H9 (cell line): ENCODE measurements around the gene BDH1. TPM values are rescaled to one million over a fixed set of nuclear protein-coding genes. Genes with fewer than 3 reads are reported as not detected.

Source experiments
- DNase-seq: peaks from one replicate; pipeline ENCODE4 v3.0.0-alpha.2; 2017
- H2AFZ ChIP-seq: one replicate; pipeline ENCODE4 v1.6.1; 2013; ENCODE audit warnings: mild to moderate bottlenecking, low read length, control low read depth, moderate library complexity
- H2AK5ac ChIP-seq: 2 replicates; pipeline ENCODE4 v1.6.1; 2013; ENCODE audit warnings: low read length, control low read depth, mixed read lengths; ENCODE audit not compliant: insufficient read length
- H2BK120ac ChIP-seq: one replicate; pipeline ENCODE4 v1.6.1; 2013; ENCODE audit warnings: low read depth, mild to moderate bottlenecking, low read length, control low read depth, inconsistent platforms; ENCODE audit not compliant: poor library complexity, severe bottlenecking
- H2BK12ac ChIP-seq: 2 replicates; pipeline ENCODE4 v1.6.1; 2013; ENCODE audit warnings: low read length, control low read depth, mixed read lengths, low read depth; ENCODE audit not compliant: insufficient read length
- H2BK15ac ChIP-seq: 2 replicates; pipeline ENCODE4 v1.6.1; 2013; ENCODE audit warnings: low read depth, low read length, control low read depth
- H2BK20ac ChIP-seq: one replicate; pipeline ENCODE4 v1.6.1; 2013; ENCODE audit warnings: low read depth, mild to moderate bottlenecking, low read length, control low read depth, inconsistent platforms; ENCODE audit not compliant: poor library complexity, severe bottlenecking
- H2BK5ac ChIP-seq: 2 replicates; pipeline ENCODE4 v1.6.1; 2013; ENCODE audit warnings: low read length, control low read depth, mixed read lengths; ENCODE audit not compliant: insufficient read length
- H3K14ac ChIP-seq: 2 replicates; pipeline ENCODE4 v1.6.1; 2013; ENCODE audit warnings: low read length, control low read depth; ENCODE audit not compliant: insufficient read depth
- H3K18ac ChIP-seq: 2 replicates; pipeline ENCODE4 v1.6.1; 2013; ENCODE audit warnings: low read depth, mild to moderate bottlenecking, mixed read lengths, low read length, control low read depth; ENCODE audit not compliant: insufficient read length
- H3K23ac ChIP-seq: 2 replicates; pipeline ENCODE4 v1.6.1; 2013; ENCODE audit warnings: low read length, control low read depth, mixed read lengths, low read depth; ENCODE audit not compliant: insufficient read length
- H3K23me2 ChIP-seq: 2 replicates; pipeline ENCODE4 v1.6.1; 2013; ENCODE audit warnings: low read depth, mild to moderate bottlenecking, mixed read lengths, low read length, control low read depth; ENCODE audit not compliant: insufficient read length, poor library complexity, severe bottlenecking
- H3K27ac ChIP-seq: 2 replicates; pipeline ENCODE4 v1.5.1; 2013; ENCODE audit warnings: low read length, control low read depth, mixed read lengths, low read depth; ENCODE audit not compliant: insufficient read length
- H3K27me3 ChIP-seq: 2 replicates; pipeline ENCODE4 v1.6.1; 2013; ENCODE audit warnings: low read length, control low read depth, inconsistent platforms; ENCODE audit not compliant: insufficient read depth
- H3K4ac ChIP-seq: 2 replicates; pipeline ENCODE4 v1.6.1; 2013; ENCODE audit warnings: low read depth, mild to moderate bottlenecking, control low read depth, inconsistent platforms, low read length, moderate library complexity
- H3K4me1 ChIP-seq: 2 replicates; pipeline ENCODE4 v1.6.1; 2013; ENCODE audit warnings: low read length, control low read depth, inconsistent platforms; ENCODE audit not compliant: insufficient read depth
- H3K4me2 ChIP-seq: 2 replicates; pipeline ENCODE4 v1.6.1; 2013; ENCODE audit warnings: low read length, control low read depth, mixed read lengths; ENCODE audit not compliant: insufficient read length, insufficient read depth
- H3K56ac ChIP-seq: 2 replicates; pipeline ENCODE4 v1.6.1; 2013; ENCODE audit warnings: low read depth, mild to moderate bottlenecking, mixed read lengths, low read length, control low read depth; ENCODE audit not compliant: insufficient read length
- H3K79me1 ChIP-seq: 2 replicates; pipeline ENCODE4 v1.6.1; 2013; ENCODE audit warnings: low read depth, mild to moderate bottlenecking, moderate library complexity, low read length, control low read depth, inconsistent platforms; ENCODE audit not compliant: insufficient read depth, poor library complexity, severe bottlenecking
- H3K79me2 ChIP-seq: 2 replicates; pipeline ENCODE4 v1.6.1; 2013; ENCODE audit warnings: low read length, control low read depth, inconsistent platforms; ENCODE audit not compliant: insufficient read depth
- H3K9ac ChIP-seq: 2 replicates; pipeline ENCODE4 v1.6.1; 2013; ENCODE audit warnings: low read length, control low read depth, mixed read lengths; ENCODE audit not compliant: insufficient read length; ENCODE audit errors: extremely low read depth
- H3K9me3 ChIP-seq: one replicate; pipeline ENCODE4 v1.6.1; 2013; ENCODE audit warnings: low read depth, low read length, inconsistent platforms; ENCODE audit not compliant: control insufficient read depth
- H3T11ph ChIP-seq: one replicate; pipeline ENCODE4 v1.6.1; 2013; ENCODE audit warnings: mild to moderate bottlenecking, low read length, control low read depth, inconsistent platforms
- H4K20me1 ChIP-seq: one replicate; pipeline ENCODE4 v1.6.1; 2013; ENCODE audit not compliant: control insufficient read depth, insufficient read length, insufficient read depth
- H4K5ac ChIP-seq: 2 replicates; pipeline ENCODE4 v1.6.1; 2013; ENCODE audit warnings: low read depth, mild to moderate bottlenecking, mixed read lengths, low read length, control low read depth; ENCODE audit not compliant: insufficient read length
- H4K8ac ChIP-seq: replicated peaks from 2 replicates; pipeline ENCODE4 v1.6.1; 2013; ENCODE audit warnings: low read length, control low read depth, mixed read lengths, low read depth; ENCODE audit not compliant: insufficient read length
- H4K91ac ChIP-seq: 2 replicates; pipeline ENCODE4 v1.6.1; 2013; ENCODE audit warnings: low read depth, mild to moderate bottlenecking, moderate library complexity, mixed read lengths, low read length, control low read depth; ENCODE audit not compliant: insufficient read length
- H3K27ac Mint-ChIP-seq, 3 experiments: 2 replicates in 2 of 3; 3 replicates in 1 of 3; pipeline ENCODE4 v1.8.0; 2020 to 2021; ENCODE audit warnings: mixed read lengths in 3 of 3, mild to moderate bottlenecking in 1 of 3, moderate library complexity in 1 of 3
- H3K27me3 Mint-ChIP-seq: 2 replicates; pipeline ENCODE4 v1.8.0; 2021; ENCODE audit warnings: low read depth, mild to moderate bottlenecking, moderate library complexity, mixed read lengths
- H3K36me3 Mint-ChIP-seq, 3 experiments: 2 replicates in 2 of 3; 3 replicates in 1 of 3; pipeline ENCODE4 v1.8.0; 2020 to 2021; ENCODE audit warnings: low read depth in 3 of 3, mixed read lengths in 3 of 3; ENCODE audit not compliant: insufficient read depth in 1 of 3
- H3K4me1 Mint-ChIP-seq, 2 experiments: 2 replicates each; pipeline ENCODE4 v1.8.0; 2020; ENCODE audit warnings: mixed read lengths in 2 of 2
- H3K4me3 Mint-ChIP-seq, 2 experiments: 2 replicates in 1 of 2; 3 replicates in 1 of 2; pipeline ENCODE4 v1.8.0; 2020 to 2021; ENCODE audit warnings: mild to moderate bottlenecking in 2 of 2, mixed read lengths in 2 of 2, moderate library complexity in 1 of 2
- H3K9me3 Mint-ChIP-seq, 2 experiments: 2 replicates in 1 of 2; 3 replicates in 1 of 2; pipeline ENCODE4 v1.8.0; 2020; ENCODE audit warnings: mild to moderate bottlenecking in 2 of 2, mixed read lengths in 2 of 2, moderate library complexity in 1 of 2
- CTCF ChIP-seq: fragments of 200-600 bp; sonication (generic); conservative IDR thresholded peaks from 3 replicates; pipeline ENCODE4 v1.8.0; 2021; ENCODE audit warnings: antibody characterized with exemption, mild to moderate bottlenecking
- WGBS: extraction: QIAGEN DNeasy Blood & Tissue Kit; methylation state at CpG from one replicate; pipeline ENCODE4 v1.1.7; 2013; ENCODE audit warnings: missing lambda C conversion rate, low lambda C conversion rate, mixed read lengths; ENCODE audit not compliant: insufficient read length; ENCODE audit errors: extremely low coverage; 5-methylcytosine and 5-hydroxymethylcytosine counted together
- total RNA-seq: library from RNA; stranded (reverse); gene quantifications from 2 replicates; pipeline ENCODE4 v1.2.1, GENCODE V29; 2021

BDH1 gene
- total RNA-seq, 1 experiment from 2014 or later: 23.8 TPM

DNA sequence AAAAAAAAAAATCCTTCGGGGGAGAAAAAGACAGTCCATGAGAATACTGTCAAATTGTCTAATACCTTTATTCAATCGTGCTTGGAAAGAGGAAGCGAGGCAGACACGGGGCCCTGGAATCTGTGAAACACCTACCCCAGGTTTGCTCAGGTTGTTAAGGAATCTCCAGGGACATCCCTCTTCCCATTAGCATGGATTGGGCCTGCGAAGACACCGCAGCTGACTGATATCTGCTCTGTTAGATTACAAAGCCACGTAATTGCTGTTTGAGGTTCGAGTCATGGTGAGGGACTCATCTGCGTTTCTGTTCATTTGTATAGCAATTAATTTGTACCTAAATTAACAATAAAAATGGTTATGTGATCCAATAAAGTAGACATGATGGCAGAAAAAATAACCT lies 91.0 kb downstream of the BDH1 start:
- H4K91ac ChIP-seq: no peak overlapping the region
- no peaks in the 10 kb centered on the region; a peak in 1 of 7 replicates for H3K36me3 Mint-ChIP-seq
- no peak overlapping the region for H3K27ac ChIP-seq
- no peak overlapping the region for H2BK15ac ChIP-seq
- H2BK20ac ChIP-seq: no peak overlapping the region
- no peak overlapping the region for H3K4ac ChIP-seq
- no peak overlapping the region for H4K8ac ChIP-seq
- no peak overlapping the region for H3K27ac Mint-ChIP-seq
- WGBS: no CpG with 5 or more reads among the region's 9 CpGs
- no peak for DNase-seq
- H3K79me2 ChIP-seq: no peaks in the 10 kb centered on the region
- H4K20me1 ChIP-seq: no peaks in the 10 kb centered on the region
- no peak for TF ChIP-seq CTCF
- no peaks in the 10 kb centered on the region for H3K4me1 ChIP-seq
- no peak overlapping the region for H3K56ac ChIP-seq
- H4K5ac ChIP-seq: no peak overlapping the region
- no peak overlapping the region for H3K23ac ChIP-seq
- no peaks in the 10 kb centered on the region for H3K27me3 ChIP-seq
- no peaks in the 10 kb centered on the region for H3K23me2 ChIP-seq
- no peak overlapping the region for H3K4me2 ChIP-seq
- H2BK12ac ChIP-seq: no peak overlapping the region
- H2AK5ac ChIP-seq: no peak overlapping the region
- peaks cover 7% of the 10 kb centered on the region for H3K27me3 Mint-ChIP-seq
- no peak overlapping the region for H3T11ph ChIP-seq
- H3K9ac ChIP-seq: no peak overlapping the region
- no peak overlapping the region for H3K18ac ChIP-seq
- no peak overlapping the region for H3K4me3 Mint-ChIP-seq
- H3K79me1 ChIP-seq: no peaks in the 10 kb centered on the region
- no peaks in the 10 kb centered on the region for H3K9me3 Mint-ChIP-seq
- H3K4me1 Mint-ChIP-seq: peaks cover 33 to 41% of the 10 kb centered on the region in 2 experiments
- H2BK5ac ChIP-seq: no peak overlapping the region
- H2AFZ ChIP-seq: no peak overlapping the region
- H3K9me3 ChIP-seq: no peaks in the 10 kb centered on the region
- H3K14ac ChIP-seq: no peak overlapping the region
- no peak overlapping the region for H2BK120ac ChIP-seq
